Nephron progenitor cell (in vitro differentiated cells): Measurements from ENCODE around the gene FGFR4.

Experiments
- DNase-seq: peaks from one replicate; pipeline ENCODE4 v3.0.0; 2021
- H3K27ac Mint-ChIP-seq: 2 replicates; pipeline ENCODE4 v1.8.0; 2021; ENCODE audit warnings: mild to moderate bottlenecking, moderate library complexity, mixed read lengths
- H3K27me3 Mint-ChIP-seq: 2 replicates; pipeline ENCODE4 v1.8.0; 2021; ENCODE audit warnings: mild to moderate bottlenecking, low read depth, mixed read lengths; ENCODE audit not compliant: poor library complexity
- H3K36me3 Mint-ChIP-seq: 2 replicates; pipeline ENCODE4 v1.8.0; 2021; ENCODE audit warnings: low read depth, mixed read lengths
- H3K4me1 Mint-ChIP-seq: 2 replicates; pipeline ENCODE4 v1.8.0; 2021; ENCODE audit warnings: mixed read lengths
- H3K4me3 Mint-ChIP-seq: 2 replicates; pipeline ENCODE4 v1.8.0; 2021; ENCODE audit warnings: mild to moderate bottlenecking, moderate library complexity, mixed read lengths
- H3K9me3 Mint-ChIP-seq: 2 replicates; pipeline ENCODE4 v1.8.0; 2021; ENCODE audit warnings: mild to moderate bottlenecking, moderate library complexity, mixed read lengths
- TF ChIP-seq, protein P1 (sequence below): fragments of 200-600 bp; sonication (generic); IDR thresholded peaks from 2 replicates; pipeline ENCODE4 v1.5.0; 2021; ENCODE audit warnings: antibody characterized with exemption

FGFR4 gene

DNA sequence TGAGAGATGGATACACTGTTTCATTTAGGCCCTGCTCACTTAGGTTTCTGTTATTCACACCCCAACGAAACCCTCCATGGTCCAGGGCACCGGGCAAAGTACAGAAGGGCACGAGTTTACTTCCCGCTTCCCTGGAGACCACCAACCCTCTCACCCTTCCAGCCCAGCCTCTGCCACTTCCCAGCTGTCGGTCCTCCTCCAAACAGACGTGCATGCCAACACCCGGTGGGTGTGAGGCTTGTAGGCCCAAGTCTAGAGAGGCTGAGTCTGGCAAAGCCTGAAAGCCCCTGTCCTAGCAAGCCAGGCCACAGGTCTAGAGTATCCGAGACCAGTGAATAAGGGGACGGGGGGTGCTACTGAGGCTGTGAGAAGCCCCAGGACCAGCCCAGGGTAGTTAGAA, 7.1 kb upstream of the FGFR4 start:
- Mint-ChIP-seq H3K27me3 (no peaks in the 10 kb centered on the region), H3K36me3 (peaks cover 5% of the 10 kb centered on the region), H3K27ac (peak overlapping the region; percentile 79), H3K4me3 (no peak overlapping the region), H3K4me1 (peaks cover 16% of the 10 kb centered on the region), H3K9me3 (no peaks in the 10 kb centered on the region)
- DNase-seq, result no peak
- TF ChIP-seq, protein P1, sequence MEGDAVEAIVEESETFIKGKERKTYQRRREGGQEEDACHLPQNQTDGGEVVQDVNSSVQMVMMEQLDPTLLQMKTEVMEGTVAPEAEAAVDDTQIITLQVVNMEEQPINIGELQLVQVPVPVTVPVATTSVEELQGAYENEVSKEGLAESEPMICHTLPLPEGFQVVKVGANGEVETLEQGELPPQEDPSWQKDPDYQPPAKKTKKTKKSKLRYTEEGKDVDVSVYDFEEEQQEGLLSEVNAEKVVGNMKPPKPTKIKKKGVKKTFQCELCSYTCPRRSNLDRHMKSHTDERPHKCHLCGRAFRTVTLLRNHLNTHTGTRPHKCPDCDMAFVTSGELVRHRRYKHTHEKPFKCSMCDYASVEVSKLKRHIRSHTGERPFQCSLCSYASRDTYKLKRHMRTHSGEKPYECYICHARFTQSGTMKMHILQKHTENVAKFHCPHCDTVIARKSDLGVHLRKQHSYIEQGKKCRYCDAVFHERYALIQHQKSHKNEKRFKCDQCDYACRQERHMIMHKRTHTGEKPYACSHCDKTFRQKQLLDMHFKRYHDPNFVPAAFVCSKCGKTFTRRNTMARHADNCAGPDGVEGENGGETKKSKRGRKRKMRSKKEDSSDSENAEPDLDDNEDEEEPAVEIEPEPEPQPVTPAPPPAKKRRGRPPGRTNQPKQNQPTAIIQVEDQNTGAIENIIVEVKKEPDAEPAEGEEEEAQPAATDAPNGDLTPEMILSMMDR, result no peak

DNA sequence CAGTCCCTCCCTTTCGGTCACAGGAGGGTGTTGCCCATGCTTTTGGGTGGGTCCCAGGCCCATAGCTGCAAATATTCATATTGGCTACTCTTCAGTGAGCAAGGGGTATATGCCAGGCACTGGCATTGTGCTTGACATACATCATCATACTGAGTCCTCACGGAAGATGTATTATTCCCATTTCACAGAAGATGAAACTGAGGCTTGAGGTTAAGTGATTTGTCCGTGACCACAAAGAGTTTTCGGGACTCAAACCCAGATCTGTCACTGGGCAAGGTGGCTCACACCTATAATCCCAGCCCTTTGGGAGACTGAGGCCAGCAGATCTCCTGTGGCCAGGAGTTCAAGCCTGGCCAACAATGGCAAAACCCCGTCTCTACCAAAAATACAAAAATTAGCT, 6.5 kb upstream of the FGFR4 start:
- H3K4me1 Mint-ChIP-seq, result peaks cover 21% of the 10 kb centered on the region
- H3K27me3 Mint-ChIP-seq, result no peaks in the 10 kb centered on the region
- TF ChIP-seq, protein P1, result no peak
- DNase-seq, result no peak
- no peak overlapping the region for H3K4me3 Mint-ChIP-seq
- no peaks in the 10 kb centered on the region for H3K9me3 Mint-ChIP-seq
- H3K27ac Mint-ChIP-seq, result no peak overlapping the region
- H3K36me3 Mint-ChIP-seq, result peaks cover 5% of the 10 kb centered on the region

DNA sequence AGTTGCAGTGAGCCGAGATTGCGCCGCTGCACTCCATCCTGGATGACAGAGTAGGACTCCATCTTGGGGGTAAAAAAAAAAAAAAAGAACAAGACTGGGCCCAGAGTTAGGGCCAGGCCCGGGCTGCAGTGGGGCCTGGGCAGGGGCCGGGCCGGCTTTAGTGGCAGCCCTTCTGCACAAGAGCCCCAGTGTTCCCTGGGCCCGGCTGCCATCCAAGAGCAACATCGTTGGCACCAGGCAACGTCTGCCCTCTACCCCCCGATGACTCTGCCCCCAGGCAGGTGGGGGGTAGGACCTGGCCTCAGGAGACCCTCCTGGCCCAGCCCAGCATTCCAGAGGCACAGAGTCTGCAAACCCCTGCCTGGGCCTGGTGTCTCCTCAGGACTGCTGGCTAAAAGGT, 4.9 kb upstream of the FGFR4 start:
- Mint-ChIP-seq H3K27ac (no peak overlapping the region), H3K36me3 (no peaks in the 10 kb centered on the region), H3K4me1 (peaks cover 28% of the 10 kb centered on the region), H3K9me3 (no peaks in the 10 kb centered on the region), H3K4me3 (no peak overlapping the region), H3K27me3 (peaks cover 4% of the 10 kb centered on the region)
- TF ChIP-seq, protein P1, result no peak
- DNase-seq, result no peak

DNA sequence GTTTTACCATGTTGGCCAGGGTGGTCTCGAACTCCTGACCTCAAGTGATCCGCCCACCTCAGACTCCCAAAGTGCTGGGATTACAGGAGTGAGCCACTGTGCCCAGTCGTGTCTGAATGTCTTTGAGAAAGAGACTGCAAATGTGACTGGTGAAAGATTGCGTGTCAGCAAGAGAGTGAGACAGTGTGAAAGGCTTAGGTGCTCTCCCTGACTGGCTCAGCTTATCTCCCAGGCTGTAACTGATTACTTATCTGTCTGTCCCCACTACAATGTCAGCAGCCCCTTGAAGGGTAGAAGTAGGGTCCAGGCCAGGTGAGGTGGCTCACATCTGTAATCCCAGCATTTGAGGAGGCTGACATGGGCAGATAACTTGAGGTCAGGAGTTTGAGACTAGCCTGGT, 3.4 kb upstream of the FGFR4 start:
- Mint-ChIP-seq H3K9me3 (no peaks in the 10 kb centered on the region), H3K36me3 (no peaks in the 10 kb centered on the region), H3K27ac (no peak overlapping the region), H3K27me3 (peaks cover 10% of the 10 kb centered on the region), H3K4me1 (peaks cover 37% of the 10 kb centered on the region), H3K4me3 (no peak overlapping the region)
- no peak for DNase-seq
- TF ChIP-seq, protein P1, result no peak

DNA sequence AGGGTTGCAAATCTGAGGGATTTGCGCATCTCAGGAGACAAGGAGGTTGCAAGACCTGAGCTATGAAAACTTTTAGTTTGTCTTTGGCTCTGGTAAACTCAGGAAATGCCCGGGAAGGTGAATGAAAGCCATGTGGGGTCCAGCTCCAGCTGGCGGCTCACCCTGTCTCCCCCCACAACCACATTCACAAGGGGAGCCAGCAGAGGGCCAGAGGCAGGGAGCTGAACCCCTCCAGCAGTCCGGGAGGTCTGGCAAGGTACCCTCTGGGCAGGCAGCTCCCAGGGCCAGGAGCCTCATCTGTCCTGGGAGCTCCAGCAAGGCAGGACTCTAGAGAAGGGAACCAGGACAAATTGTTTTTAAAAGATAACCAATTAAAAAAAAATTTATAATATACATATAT, 2.5 kb upstream of the FGFR4 start:
- DNase-seq, result no peak
- peaks cover 45% of the 10 kb centered on the region for H3K4me1 Mint-ChIP-seq
- H3K27ac Mint-ChIP-seq, result no peak overlapping the region
- H3K4me3 Mint-ChIP-seq, result no peak overlapping the region
- no peaks in the 10 kb centered on the region for H3K36me3 Mint-ChIP-seq
- peaks cover 16% of the 10 kb centered on the region for H3K27me3 Mint-ChIP-seq
- TF ChIP-seq, protein P1, result no peak
- no peaks in the 10 kb centered on the region for H3K9me3 Mint-ChIP-seq

DNA sequence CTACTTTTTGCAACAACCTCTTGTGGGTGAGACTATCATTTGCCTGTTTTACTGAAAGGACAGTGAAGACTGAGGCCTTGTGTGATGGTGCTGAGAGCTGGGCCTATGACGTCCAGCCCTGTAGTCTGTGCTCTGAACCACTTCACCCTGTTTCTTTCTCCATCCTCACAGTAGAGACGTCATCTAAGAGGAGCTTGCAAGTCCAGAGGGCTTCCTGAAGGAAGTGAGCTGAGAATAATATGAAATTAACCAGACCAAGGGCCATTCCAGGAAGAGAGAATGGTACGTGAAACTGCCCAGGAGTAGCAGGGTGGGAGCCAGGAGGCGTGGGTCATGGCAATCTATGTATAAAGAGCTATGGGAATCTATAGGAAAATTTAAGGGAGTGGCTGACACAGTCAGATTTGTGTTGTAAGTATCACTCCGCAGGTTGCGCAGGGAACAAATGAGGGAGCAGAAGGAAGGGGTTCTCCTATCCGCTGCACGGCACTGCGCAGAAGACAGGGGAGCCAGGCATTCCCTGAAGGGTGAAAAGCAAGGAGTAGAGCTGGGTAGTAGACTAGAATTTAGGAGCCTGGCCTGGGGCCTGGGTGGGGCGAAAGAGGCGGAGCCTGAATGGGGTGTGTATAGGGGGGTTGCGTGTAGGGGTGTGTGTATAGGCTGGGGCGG, 596 bp upstream of the FGFR4 start:
- H3K27me3 Mint-ChIP-seq, result peaks cover 16% of the 10 kb centered on the region
- H3K4me1 Mint-ChIP-seq, result peaks cover 50% of the 10 kb centered on the region
- H3K27ac Mint-ChIP-seq, result peak overlapping the region; percentile 35
- no peaks in the 10 kb centered on the region for H3K36me3 Mint-ChIP-seq
- H3K9me3 Mint-ChIP-seq, result no peaks in the 10 kb centered on the region
- no peak for DNase-seq
- H3K4me3 Mint-ChIP-seq, result peak overlapping the region; percentile 44
- TF ChIP-seq, protein P1, result no peak
